HEK293 (cell line): ENCODE results near the gene ELAVL2.

Source experiments
- CTCF ChIA-PET: fragments of 350-600 bp; formaldehyde crosslinking; extraction: SDS; loops from one replicate; lab custom pipeline; 2021; ENCODE audit warnings: antibody characterized with exemption; lab: Yijun Ruan, JAX
- POLR2A ChIA-PET: fragments of 300-600 bp; formaldehyde crosslinking; extraction: SDS; loops from one replicate; lab custom pipeline; 2020; ENCODE audit warnings: antibody characterized with exemption, inconsistent platforms; lab: Yijun Ruan, JAX
- H3K27ac ChIP-seq: fragments of 200-500 bp; sonication (Bioruptor generic); 2 replicates; pipeline ENCODE4 v1.5.1; 2014; ENCODE audit warnings: low read depth, low read length, control low read depth, inconsistent platforms; ENCODE audit errors: extremely low read depth
- H3K36me3 ChIP-seq, 2 experiments: fragments of 200-500 bp in 1 of 2; sonication (Bioruptor generic) in 1 of 2; 1 replicate in 1 of 2; 2 replicates in 1 of 2; pipeline ENCODE4 v1.5.1; 2014 to 2017; ENCODE audit warnings: inconsistent platforms in 2 of 2, low read length in 2 of 2; ENCODE audit not compliant: control insufficient read depth in 2 of 2, insufficient read depth in 1 of 2
- H3K4me1 ChIP-seq: fragments of 200-500 bp; sonication (Bioruptor generic); 2 replicates; pipeline ENCODE4 v1.5.1; 2014; ENCODE audit warnings: mild to moderate bottlenecking, low read length, inconsistent platforms; ENCODE audit not compliant: control insufficient read depth, insufficient read depth
- H3K4me3 ChIP-seq: 2 replicates; pipeline ENCODE4 v1.5.1; 2011; ENCODE audit warnings: low read depth, mild to moderate bottlenecking, control low read depth, low read length, moderate library complexity
- H3K9me3 ChIP-seq: fragments of 200-500 bp; sonication (Bioruptor generic); 2 replicates; pipeline ENCODE4 v1.5.1; 2014; ENCODE audit warnings: low read depth, low read length, inconsistent platforms; ENCODE audit not compliant: control insufficient read depth, insufficient read depth
- FEZF1 ChIP-seq: fragments of 450-650 bp; formaldehyde crosslinking; IDR thresholded peaks from 2 replicates; pipeline ENCODE4 v1.5.1; 2016; ENCODE audit warnings: missing biosample characterization, missing genetic modification characterization
- HOXC10 ChIP-seq: sonication (generic); formaldehyde crosslinking; IDR thresholded peaks from 2 replicates; pipeline ENCODE4 v1.8.1; 2023; ENCODE audit warnings: mild to moderate bottlenecking, missing genetic modification reagents
- KLF10 ChIP-seq: fragments of 450-650 bp; IDR thresholded peaks from 2 replicates; pipeline ENCODE4 v1.5.1; 2018; ENCODE audit warnings: missing biosample characterization, mild to moderate bottlenecking, missing genetic modification characterization
- KLF17 ChIP-seq: fragments of 450-650 bp; formaldehyde crosslinking; IDR thresholded peaks from 2 replicates; pipeline ENCODE4 v1.5.1; 2016; ENCODE audit warnings: missing biosample characterization, missing genetic modification characterization
- ZBTB6 ChIP-seq: fragments of 450-650 bp; formaldehyde crosslinking; IDR thresholded peaks from 2 replicates; pipeline ENCODE4 v1.5.1; 2017; ENCODE audit warnings: missing biosample characterization, missing genetic modification characterization
- ZBTB7A ChIP-seq: fragments of 450-650 bp; formaldehyde crosslinking; IDR thresholded peaks from 2 replicates; pipeline ENCODE4 v1.5.1; 2016; ENCODE audit warnings: low read depth, missing biosample characterization, missing genetic modification characterization
- ZNF16 ChIP-seq: fragments of 450-650 bp; formaldehyde crosslinking; IDR thresholded peaks from 2 replicates; pipeline ENCODE4 v1.5.1; 2016; ENCODE audit warnings: low read depth, missing biosample characterization, missing genetic modification characterization
- ZNF280D ChIP-seq: fragments of 450-650 bp; formaldehyde crosslinking; IDR thresholded peaks from 2 replicates; pipeline ENCODE4 v1.5.1; 2016; ENCODE audit warnings: missing biosample characterization, missing genetic modification characterization
- ZNF596 ChIP-seq: fragments of 450-650 bp; IDR thresholded peaks from 2 replicates; pipeline ENCODE4 v1.5.0; 2018; ENCODE audit warnings: missing biosample characterization, mild to moderate bottlenecking, missing genetic modification characterization, moderate library complexity
- ZNF610 ChIP-seq: fragments of 450-650 bp; formaldehyde crosslinking; IDR thresholded peaks from 2 replicates; pipeline ENCODE4 v1.5.1; 2016; ENCODE audit warnings: missing biosample characterization, missing genetic modification characterization, borderline replicate concordance
- ZNF623 ChIP-seq: fragments of 450-650 bp; formaldehyde crosslinking; IDR thresholded peaks from 2 replicates; pipeline ENCODE4 v1.5.1; 2016; ENCODE audit warnings: missing biosample characterization, missing genetic modification characterization
- ZNF707 ChIP-seq: fragments of 450-650 bp; formaldehyde crosslinking; IDR thresholded peaks from 2 replicates; pipeline ENCODE4 v1.5.1; 2016; ENCODE audit warnings: missing biosample characterization, missing genetic modification characterization
- ZNF830 ChIP-seq: fragments of 450-650 bp; IDR thresholded peaks from 2 replicates; pipeline ENCODE4 v1.5.0; 2018; ENCODE audit warnings: missing biosample characterization, missing genetic modification characterization, low read depth, mild to moderate bottlenecking, moderate library complexity
- TF ChIP-seq, protein P1 (sequence below): fragments of 450-650 bp; formaldehyde crosslinking; IDR thresholded peaks from 2 replicates; pipeline ENCODE4 v1.5.1; 2017; ENCODE audit warnings: missing biosample characterization, missing genetic modification characterization
- TF ChIP-seq, protein P2 (sequence below): fragments of 450-650 bp; formaldehyde crosslinking; IDR thresholded peaks from 2 replicates; pipeline ENCODE4 v1.5.1; 2016; ENCODE audit warnings: missing biosample characterization, missing genetic modification characterization
- TF ChIP-seq, protein P3 (sequence below): fragments of 450-650 bp; formaldehyde crosslinking; IDR thresholded peaks from 2 replicates; pipeline ENCODE4 v1.5.1; 2017; ENCODE audit warnings: missing biosample characterization, missing genetic modification characterization

ELAVL2 gene

DNA sequence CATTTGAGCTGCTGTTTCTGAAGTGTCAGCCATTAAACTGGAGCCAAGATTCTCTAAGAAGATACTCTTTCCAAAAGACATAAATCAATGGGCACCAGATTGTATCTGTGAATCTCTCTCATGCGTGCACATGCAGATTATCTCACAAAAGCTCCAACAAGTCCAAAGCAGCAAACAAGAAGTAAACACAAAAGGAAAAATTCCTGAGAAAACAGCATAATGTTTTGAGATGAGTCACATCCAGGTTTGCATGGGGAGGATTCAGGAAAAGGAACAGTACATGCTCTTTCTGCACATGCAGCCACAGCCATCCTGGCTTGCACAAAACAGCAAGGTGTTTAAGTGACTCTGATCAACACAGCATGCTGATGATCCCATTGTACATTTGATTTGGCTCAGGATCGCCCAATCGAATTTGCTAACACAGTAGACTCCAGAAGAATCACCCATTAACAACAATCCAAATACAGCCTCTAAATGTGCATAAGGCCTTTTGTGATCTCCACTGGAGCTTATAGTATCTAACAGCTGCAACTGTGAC lies 143.1 kb downstream of the ELAVL2 start:
- no peaks in the 10 kb centered on the region for H3K9me3 ChIP-seq
- peaks cover 3% of the 10 kb centered on the region; the same call in 1 of the 2 replicates for H3K4me1 ChIP-seq
- no peak for TF ChIP-seq ZNF280D (tag by site-specific recombination)
- no peak for TF ChIP-seq FEZF1 (tag by site-specific recombination)
- CTCF ChIA-PET: interaction anchor here (0.7 kb wide), 1 partner anchor 19 kb away, joined by 5 read pairs; no protein-coding TSS in a partner anchor
- peaks cover 0 to 12% of the 10 kb centered on the region in 2 experiments; a peak in 1 of 3 replicates for H3K36me3 ChIP-seq
- no peak overlapping the region for H3K27ac ChIP-seq
- POLR2A ChIA-PET: interaction anchor here (1.2 to 1.5 kb wide), 2 partner anchors 9 to 138 kb away, joined by 3 to 7 read pairs; no protein-coding TSS in a partner anchor
- no peak overlapping the region for H3K4me3 ChIP-seq

- CTCF ChIA-PET: interaction anchor here (0.6 to 1.2 kb wide), 3 partner anchors 18 to 170 kb away, joined by 3 to 5 read pairs (median 3); no protein-coding TSS in a partner anchor
- Histone ChIP-seq H3K4me1 (peaks cover 3% of the 10 kb centered on the region; the same call in 1 of the 2 replicates), H3K9me3 (no peaks in the 10 kb centered on the region), H3K4me3 (no peak overlapping the region), H3K36me3 (peaks cover 0 to 14% of the 10 kb centered on the region in 2 experiments; a peak in 1 of 3 replicates), H3K27ac (no peak overlapping the region)
- POLR2A ChIA-PET: interaction anchor here (1.5 kb wide), 1 partner anchor 9 kb away, joined by 3 read pairs; no protein-coding TSS in a partner anchor
- TF ChIP-seq, protein P1, sequence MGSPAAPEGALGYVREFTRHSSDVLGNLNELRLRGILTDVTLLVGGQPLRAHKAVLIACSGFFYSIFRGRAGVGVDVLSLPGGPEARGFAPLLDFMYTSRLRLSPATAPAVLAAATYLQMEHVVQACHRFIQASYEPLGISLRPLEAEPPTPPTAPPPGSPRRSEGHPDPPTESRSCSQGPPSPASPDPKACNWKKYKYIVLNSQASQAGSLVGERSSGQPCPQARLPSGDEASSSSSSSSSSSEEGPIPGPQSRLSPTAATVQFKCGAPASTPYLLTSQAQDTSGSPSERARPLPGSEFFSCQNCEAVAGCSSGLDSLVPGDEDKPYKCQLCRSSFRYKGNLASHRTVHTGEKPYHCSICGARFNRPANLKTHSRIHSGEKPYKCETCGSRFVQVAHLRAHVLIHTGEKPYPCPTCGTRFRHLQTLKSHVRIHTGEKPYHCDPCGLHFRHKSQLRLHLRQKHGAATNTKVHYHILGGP: no peak
- TF ChIP-seq ZNF280D (tag by site-specific recombination) (no peak), ZNF16 (no peak), ZNF623 (tag by site-specific recombination) (no peak), ZNF596 (no peak), KLF17 (tag by site-specific recombination) (no peak), ZBTB6 (no peak), ZNF830 (tag by site-specific recombination) (no peak), ZBTB7A (tag by site-specific recombination) (no peak), ZNF707 (tag by site-specific recombination) (no peak), ZNF610 (no peak), HOXC10 (no peak), KLF10 (tag by site-specific recombination) (no peak)
- TF ChIP-seq, protein P2, sequence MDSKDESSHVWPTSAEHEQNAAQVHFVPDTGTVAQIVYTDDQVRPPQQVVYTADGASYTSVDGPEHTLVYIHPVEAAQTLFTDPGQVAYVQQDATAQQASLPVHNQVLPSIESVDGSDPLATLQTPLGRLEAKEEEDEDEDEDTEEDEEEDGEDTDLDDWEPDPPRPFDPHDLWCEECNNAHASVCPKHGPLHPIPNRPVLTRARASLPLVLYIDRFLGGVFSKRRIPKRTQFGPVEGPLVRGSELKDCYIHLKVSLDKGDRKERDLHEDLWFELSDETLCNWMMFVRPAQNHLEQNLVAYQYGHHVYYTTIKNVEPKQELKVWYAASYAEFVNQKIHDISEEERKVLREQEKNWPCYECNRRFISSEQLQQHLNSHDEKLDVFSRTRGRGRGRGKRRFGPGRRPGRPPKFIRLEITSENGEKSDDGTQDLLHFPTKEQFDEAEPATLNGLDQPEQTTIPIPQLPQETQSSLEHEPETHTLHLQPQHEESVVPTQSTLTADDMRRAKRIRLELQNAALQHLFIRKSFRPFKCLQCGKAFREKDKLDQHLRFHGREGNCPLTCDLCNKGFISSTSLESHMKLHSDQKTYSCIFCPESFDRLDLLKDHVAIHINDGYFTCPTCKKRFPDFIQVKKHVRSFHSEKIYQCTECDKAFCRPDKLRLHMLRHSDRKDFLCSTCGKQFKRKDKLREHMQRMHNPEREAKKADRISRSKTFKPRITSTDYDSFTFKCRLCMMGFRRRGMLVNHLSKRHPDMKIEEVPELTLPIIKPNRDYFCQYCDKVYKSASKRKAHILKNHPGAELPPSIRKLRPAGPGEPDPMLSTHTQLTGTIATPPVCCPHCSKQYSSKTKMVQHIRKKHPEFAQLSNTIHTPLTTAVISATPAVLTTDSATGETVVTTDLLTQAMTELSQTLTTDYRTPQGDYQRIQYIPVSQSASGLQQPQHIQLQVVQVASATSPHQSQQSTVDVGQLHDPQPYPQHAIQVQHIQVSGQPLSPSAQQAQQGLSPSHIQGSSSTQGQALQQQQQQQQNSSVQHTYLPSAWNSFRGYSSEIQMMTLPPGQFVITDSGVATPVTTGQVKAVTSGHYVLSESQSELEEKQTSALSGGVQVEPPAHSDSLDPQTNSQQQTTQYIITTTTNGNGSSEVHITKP: no peak
- TF ChIP-seq, protein P3, sequence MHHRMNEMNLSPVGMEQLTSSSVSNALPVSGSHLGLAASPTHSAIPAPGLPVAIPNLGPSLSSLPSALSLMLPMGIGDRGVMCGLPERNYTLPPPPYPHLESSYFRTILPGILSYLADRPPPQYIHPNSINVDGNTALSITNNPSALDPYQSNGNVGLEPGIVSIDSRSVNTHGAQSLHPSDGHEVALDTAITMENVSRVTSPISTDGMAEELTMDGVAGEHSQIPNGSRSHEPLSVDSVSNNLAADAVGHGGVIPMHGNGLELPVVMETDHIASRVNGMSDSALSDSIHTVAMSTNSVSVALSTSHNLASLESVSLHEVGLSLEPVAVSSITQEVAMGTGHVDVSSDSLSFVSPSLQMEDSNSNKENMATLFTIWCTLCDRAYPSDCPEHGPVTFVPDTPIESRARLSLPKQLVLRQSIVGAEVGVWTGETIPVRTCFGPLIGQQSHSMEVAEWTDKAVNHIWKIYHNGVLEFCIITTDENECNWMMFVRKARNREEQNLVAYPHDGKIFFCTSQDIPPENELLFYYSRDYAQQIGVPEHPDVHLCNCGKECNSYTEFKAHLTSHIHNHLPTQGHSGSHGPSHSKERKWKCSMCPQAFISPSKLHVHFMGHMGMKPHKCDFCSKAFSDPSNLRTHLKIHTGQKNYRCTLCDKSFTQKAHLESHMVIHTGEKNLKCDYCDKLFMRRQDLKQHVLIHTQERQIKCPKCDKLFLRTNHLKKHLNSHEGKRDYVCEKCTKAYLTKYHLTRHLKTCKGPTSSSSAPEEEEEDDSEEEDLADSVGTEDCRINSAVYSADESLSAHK: no peak
Observed at GRCh38 chr9:23682352-23682751, 143.7 kb downstream of the ELAVL2 start.
